H1 (cell line): Measurements from ENCODE around the gene LEFTY1. TPM values are rescaled to one million over a fixed set of nuclear protein-coding genes. Genes with fewer than 3 reads are reported as not detected.
A peak's percentile ranks its signal among the peaks of the same experiment; 100 is the strongest.

Experiments
- CTCF ChIA-PET: fragments of 300-600 bp; sonication (Branson Sonifier 250); formaldehyde crosslinking; loops from one replicate; lab custom pipeline; 2021; ENCODE audit not compliant: partially characterized antibody; lab: Charles Lee
- POLR2A ChIA-PET: fragments of 300-600 bp; sonication (Branson Sonifier 250); formaldehyde crosslinking; loops from one replicate; lab custom pipeline; 2021; ENCODE audit warnings: inconsistent platforms; ENCODE audit not compliant: partially characterized antibody; lab: Charles Lee
- DNase-seq, 2 experiments: peaks; one replicate each; pipeline versions ENCODE4 v3.0.0 to v3.0.0-alpha.2; 2010 to 2022; ENCODE audit warnings: low spot score in 2 of 2, low read depth in 1 of 2, mixed read lengths in 1 of 2
- FAIRE-seq: peaks from 2 replicates; lab custom pipeline; 2011; peaks lifted over from hg19 to GRCh38; lab: Jason Lieb, UNC
- H2AFZ ChIP-seq: 2 replicates; pipeline ENCODE4 v1.8.1; 2012; ENCODE audit warnings: low read length, inconsistent platforms
- H2AK5ac ChIP-seq: 2 replicates; pipeline ENCODE4 v1.6.1; 2013; ENCODE audit warnings: low read depth, low read length
- H2BK120ac ChIP-seq: replicated peaks from 2 replicates; pipeline ENCODE3; 2013; ENCODE audit warnings: low read depth, low read length, inconsistent platforms
- H2BK12ac ChIP-seq: 2 replicates; pipeline ENCODE4 v1.6.1; 2013; ENCODE audit warnings: low read depth, low read length
- H2BK15ac ChIP-seq: 2 replicates; pipeline ENCODE4 v1.6.1; 2013; ENCODE audit warnings: low read length
- H2BK20ac ChIP-seq: 2 replicates; pipeline ENCODE4 v1.6.1; 2013; ENCODE audit warnings: low read length
- H2BK5ac ChIP-seq: 2 replicates; pipeline ENCODE4 v1.6.1; 2013; ENCODE audit warnings: low read depth, low read length
- H3K14ac ChIP-seq: 2 replicates; pipeline ENCODE4 v1.6.1; 2013; ENCODE audit warnings: inconsistent platforms; ENCODE audit not compliant: insufficient read length
- H3K18ac ChIP-seq: 2 replicates; pipeline ENCODE4 v1.6.1; 2013; ENCODE audit warnings: low read length; ENCODE audit errors: extremely low read depth
- H3K23ac ChIP-seq: 2 replicates; pipeline ENCODE4 v1.6.1; 2013; ENCODE audit warnings: inconsistent platforms; ENCODE audit not compliant: insufficient read length
- H3K23me2 ChIP-seq: 2 replicates; pipeline ENCODE4 v1.6.1; 2013; ENCODE audit warnings: low read depth, low read length
- H3K27ac ChIP-seq: 2 replicates; pipeline ENCODE4 v1.6.1; 2011; ENCODE audit warnings: low read depth, low read length, inconsistent platforms
- H3K27me3 ChIP-seq, 4 experiments: replicated peaks in 1 of 4; 1 replicate in 1 of 4; 2 replicates in 3 of 4; pipeline versions ENCODE4 v1.6.1 to v1.8.1; 2011 to 2013; ENCODE audit warnings: low read length in 3 of 4, mild to moderate bottlenecking in 3 of 4, inconsistent platforms in 2 of 4, mixed read lengths in 2 of 4, moderate library complexity in 1 of 4; ENCODE audit not compliant: control insufficient read depth in 3 of 4, insufficient read depth in 3 of 4; ENCODE audit errors: extremely low read depth in 1 of 4
- H3K36me3 ChIP-seq, 4 experiments: 2 replicates each; pipeline versions ENCODE4 v1.6.1 to v1.8.1; 2011 to 2013; ENCODE audit warnings: mild to moderate bottlenecking in 4 of 4, low read length in 3 of 4, moderate library complexity in 2 of 4, control low read depth in 1 of 4, inconsistent platforms in 1 of 4; ENCODE audit not compliant: insufficient read depth in 4 of 4, control insufficient read depth in 2 of 4
- H3K4ac ChIP-seq: replicated peaks from 2 replicates; pipeline ENCODE3; 2013; ENCODE audit warnings: low read length, low read depth, mixed read lengths, inconsistent platforms; ENCODE audit not compliant: insufficient read length
- H3K4me1 ChIP-seq, 4 experiments: replicated peaks in 1 of 4; 1 replicate in 1 of 4; 2 replicates in 3 of 4; pipeline versions ENCODE4 v1.6.1 to v1.8.1; 2011 to 2013; ENCODE audit warnings: low read length in 3 of 4, inconsistent platforms in 2 of 4, mixed read lengths in 1 of 4; ENCODE audit not compliant: insufficient read depth in 4 of 4, control insufficient read depth in 3 of 4
- H3K4me2 ChIP-seq, 2 experiments: 2 replicates each; pipeline versions ENCODE4 v1.6.1 to v1.8.1; 2011 to 2013; ENCODE audit warnings: low read depth in 2 of 2, low read length in 2 of 2, control low read depth in 1 of 2, inconsistent platforms in 1 of 2, mild to moderate bottlenecking in 1 of 2; ENCODE audit not compliant: insufficient read depth in 1 of 2
- H3K4me3 ChIP-seq, 4 experiments: fragments of 200-600, 300-600 bp in 1 of 4; sonication (generic), shearing (Covaris generic), sonication (Bioruptor Twin) in 1 of 4; 2 replicates each; pipeline versions ENCODE4 v1.5.1 to v1.8.1; 2011 to 2016; ENCODE audit warnings: low read length in 4 of 4, low read depth in 3 of 4, control low read depth in 2 of 4, inconsistent platforms in 2 of 4, mild to moderate bottlenecking in 2 of 4, mixed read lengths in 1 of 4, moderate library complexity in 1 of 4; ENCODE audit not compliant: insufficient read depth in 2 of 4; ENCODE audit errors: extremely low read depth in 1 of 4
- H3K56ac ChIP-seq: replicated peaks from 2 replicates; pipeline ENCODE3; 2013; ENCODE audit warnings: low read depth, mild to moderate bottlenecking, mixed read lengths, low read length, inconsistent platforms; ENCODE audit not compliant: insufficient read length
- H3K79me1 ChIP-seq: 2 replicates; pipeline ENCODE4 v1.6.1; 2013; ENCODE audit warnings: low read depth, low read length, control low read depth
- H3K79me2 ChIP-seq, 2 experiments: 2 replicates each; pipeline versions ENCODE4 v1.6.1 to v1.8.1; 2012 to 2013; ENCODE audit warnings: low read length in 2 of 2, mild to moderate bottlenecking in 2 of 2, inconsistent platforms in 1 of 2; ENCODE audit not compliant: insufficient read depth in 2 of 2, control insufficient read depth in 1 of 2
- H3K9ac ChIP-seq, 4 experiments: replicated peaks in 1 of 4; 1 replicate in 1 of 4; 2 replicates in 3 of 4; pipeline versions ENCODE4 v1.6.1 to v1.8.1; 2011 to 2013; ENCODE audit warnings: low read depth in 3 of 4, low read length in 3 of 4, control low read depth in 2 of 4, mild to moderate bottlenecking in 2 of 4, moderate library complexity in 2 of 4, inconsistent platforms in 1 of 4; ENCODE audit errors: extremely low read depth in 1 of 4
- H3K9me3 ChIP-seq, 2 experiments: 2 replicates each; pipeline versions ENCODE4 v1.6.1 to v1.8.1; 2012 to 2013; ENCODE audit warnings: mild to moderate bottlenecking in 2 of 2, moderate library complexity in 2 of 2, control low read depth in 1 of 2, inconsistent platforms in 1 of 2, low read depth in 1 of 2, low read length in 1 of 2, mixed read lengths in 1 of 2; ENCODE audit not compliant: insufficient read depth in 2 of 2
- H4K20me1 ChIP-seq, 2 experiments: replicated peaks in 1 of 2; 2 replicates each; pipeline versions ENCODE3 to v1.8.1; 2011 to 2013; ENCODE audit warnings: inconsistent platforms in 2 of 2, low read length in 2 of 2, mild to moderate bottlenecking in 1 of 2; ENCODE audit not compliant: insufficient read depth in 2 of 2, control insufficient read depth in 1 of 2
- H4K5ac ChIP-seq: 2 replicates; pipeline ENCODE4 v1.6.1; 2013; ENCODE audit warnings: low read length, low read depth, mixed read lengths, inconsistent platforms; ENCODE audit not compliant: insufficient read length
- H4K8ac ChIP-seq: 2 replicates; pipeline ENCODE4 v1.8.0; 2013; ENCODE audit warnings: mild to moderate bottlenecking, moderate library complexity, low read length, inconsistent platforms; ENCODE audit not compliant: insufficient read depth; ENCODE audit errors: extremely low read depth
- H4K91ac ChIP-seq: replicated peaks from 2 replicates; pipeline ENCODE3; 2013; ENCODE audit warnings: low read length, mixed read lengths, inconsistent platforms; ENCODE audit not compliant: insufficient read length
- CREB1 ChIP-seq: IDR thresholded peaks from 2 replicates; pipeline ENCODE4 v1.6.1; 2012; ENCODE audit warnings: inconsistent platforms
- CTBP2 ChIP-seq: IDR thresholded peaks from 2 replicates; pipeline ENCODE4 v1.7.0; 2011; ENCODE audit warnings: borderline replicate concordance, mild to moderate bottlenecking, moderate library complexity, mixed read lengths, low read length; ENCODE audit not compliant: insufficient read depth, insufficient read length
- JUN ChIP-seq: IDR thresholded peaks from 2 replicates; pipeline ENCODE4 v1.6.1; 2011; ENCODE audit warnings: low read depth, mild to moderate bottlenecking, improper control_type of control experiment, low read length
- KDM1A ChIP-seq: fragments of 200-600, 300-600 bp; sonication (generic); IDR thresholded peaks from 2 replicates; pipeline ENCODE4 v1.7.1; 2016; ENCODE audit warnings: mild to moderate bottlenecking, low read length, borderline replicate concordance
- NANOG ChIP-seq: IDR thresholded peaks from 2 replicates; pipeline ENCODE4 v1.6.1; 2011; ENCODE audit warnings: low read length, low read depth, mild to moderate bottlenecking, inconsistent platforms; ENCODE audit not compliant: insufficient read depth, poor library complexity, severe bottlenecking
- RFX5 ChIP-seq: IDR thresholded peaks from 2 replicates; pipeline ENCODE4 v1.6.1; 2011; ENCODE audit warnings: low read depth, low read length, improper control_type of control experiment, borderline replicate concordance
- RNF2 ChIP-seq: fragments of 200-900, 300-1000 bp; sonication (generic); IDR thresholded peaks from 2 replicates; pipeline ENCODE4 v1.7.1; 2016; ENCODE audit warnings: borderline replicate concordance, low read depth, mild to moderate bottlenecking, antibody characterized with exemption, low read length; ENCODE audit not compliant: poor library complexity, severe bottlenecking; ENCODE audit errors: missing control alignments
- TBP ChIP-seq: IDR thresholded peaks from 2 replicates; pipeline ENCODE4 v1.6.1; 2011; ENCODE audit warnings: low read depth, low read length, improper control_type of control experiment
- USF2 ChIP-seq: IDR thresholded peaks from 2 replicates; pipeline ENCODE4 v1.6.1; 2011; ENCODE audit warnings: low read length, improper control_type of control experiment
- whole genome bisulfite sequencing, 2 experiments: shearing (Covaris generic) in 1 of 2; methylation state at CpG; one replicate each; pipeline versions ENCODE4 v1.1.6 to v1.1.7; 2013 to 2015; ENCODE audit warnings: low lambda C conversion rate in 2 of 2, mixed read lengths in 2 of 2, inconsistent platforms in 1 of 2, low coverage in 1 of 2, missing lambda C conversion rate in 1 of 2; ENCODE audit not compliant: insufficient replicate concordance in 2 of 2, insufficient coverage in 1 of 2, insufficient read length in 1 of 2; ENCODE audit errors: extremely low coverage in 1 of 2, missing lambda C conversion rate in 1 of 2; 5-methylcytosine and 5-hydroxymethylcytosine counted together
- polyA plus RNA-seq, 7 experiments: library from polyadenylated mRNA; depleted of rRNA in 3 of 7; stranded (reverse) in 5 of 7; unstranded in 2 of 7; fragments of >200 nt in 5 of 7; fragments of 200-250 nt in 2 of 7; gene quantifications; 1 replicate in 5 of 7; 2 replicates in 1 of 7; 4 replicates in 1 of 7; pipeline versions ENCODE4 v1.2.1 to v1.2.3, GENCODE V29; 2011 to 2013; ENCODE audit warnings: missing spikeins in 2 of 7, mixed read lengths in 2 of 7
- total RNA-seq: library from RNA; stranded (reverse); fragmentation: NEBNext Ultra II Directional; extraction: Animal tissue kit (Norgen Biotek cat#: 25700); gene quantifications from 2 replicates; pipeline ENCODE4 v1.2.1, GENCODE V29; 2021

Gene LEFTY1
- total and polyA plus RNA-seq, 2 of the 8 experiments (the other 6 are each of a cell fraction or from before 2014, with no cell fraction given): 4.5 to 11.7 TPM

DNA sequence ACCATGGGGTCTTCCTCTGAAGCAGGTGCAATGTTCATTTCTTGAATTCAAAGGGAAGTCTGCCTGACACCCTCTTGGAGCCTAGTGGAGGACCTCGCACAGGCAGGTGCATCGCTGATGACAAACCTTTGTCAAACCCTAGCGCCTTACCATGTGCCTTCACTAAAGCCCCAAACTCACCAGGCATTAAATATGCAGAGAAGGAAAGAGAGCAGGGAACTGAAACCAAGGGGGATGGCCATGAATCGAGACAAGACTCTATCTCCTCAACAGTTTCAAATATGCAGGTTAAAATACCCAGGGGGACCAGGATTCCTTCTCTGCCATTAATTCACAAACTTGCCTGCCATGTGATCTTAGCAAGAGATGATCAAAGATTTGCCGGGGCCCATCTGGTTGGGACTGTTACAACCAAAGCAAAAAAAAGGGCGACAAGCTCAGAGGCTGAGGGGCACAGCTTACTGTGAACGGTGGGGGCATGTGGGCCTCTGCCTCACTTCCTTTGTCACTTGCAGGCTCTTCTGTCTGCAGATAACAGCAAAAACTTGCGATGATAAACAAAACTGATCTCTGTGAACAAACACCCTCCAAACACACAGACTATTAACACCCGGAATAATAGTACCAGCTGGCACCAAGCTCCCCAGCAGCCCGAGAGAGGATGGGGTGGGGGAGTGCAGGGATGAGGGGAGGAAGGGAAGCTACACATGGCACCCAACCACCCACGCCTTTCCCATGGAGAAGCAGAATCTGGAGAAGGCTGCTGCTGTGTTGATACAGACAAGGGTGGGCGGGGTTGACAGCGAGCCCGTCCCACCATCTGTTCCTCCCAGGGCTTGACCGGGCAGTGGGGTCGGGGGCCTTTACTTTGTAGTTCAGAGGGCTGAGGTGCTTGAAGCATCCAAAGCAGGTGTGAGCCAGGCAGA is 40.7 kb downstream of the LEFTY1 start:
- Histone ChIP-seq H3K23me2 (no peaks in the 10 kb centered on the region), H3K4ac (no peak overlapping the region), H2BK120ac (no peak overlapping the region), H2BK15ac (no peak overlapping the region), H2AK5ac (no peak overlapping the region), H4K91ac (no peak overlapping the region), H3K36me3 (peaks cover 3 to 27% (median 7%) of the 10 kb centered on the region in 4 experiments; a peak in 6 of 8 replicates), H4K5ac (no peak overlapping the region), H3K4me3 (no peak overlapping the region), H4K20me1 (peaks cover 4 to 8% of the 10 kb centered on the region in 2 experiments), H2BK12ac (no peak overlapping the region), H3K79me2 (no peaks in the 10 kb centered on the region), H3K79me1 (no peaks in the 10 kb centered on the region; the same call in 1 of the 2 replicates), H3K23ac (no peak overlapping the region), H3K18ac (no peak overlapping the region), H3K27me3 (no peaks in the 10 kb centered on the region; a peak in 1 of 7 replicates), H2BK5ac (no peak overlapping the region; the same call in 1 of the 2 replicates), H3K56ac (no peak overlapping the region), H2AFZ (no peak overlapping the region), H3K9ac (no peak overlapping the region), H2BK20ac (no peak overlapping the region), H4K8ac (peak overlapping the region; percentile 8; the same call in 1 of the 2 replicates), H3K9me3 (peaks cover 2 to 10% of the 10 kb centered on the region in 2 experiments; a peak in 3 of 4 replicates), H3K4me1 (peaks cover 0 to 8% (median 4%) of the 10 kb centered on the region in 4 experiments; a peak in 5 of 7 replicates), H3K4me2 (no peak overlapping the region), H3K27ac (no peak overlapping the region), H3K14ac (no peak overlapping the region)
- FAIRE-seq (no peak), DNase-seq (no peak)
- ChIA-PET POLR2A (interaction anchor here (1.0 to 1.6 kb wide), 2 partner anchors 11 to 380 kb away, joined by 3 to 4 read pairs; no protein-coding TSS in a partner anchor), CTCF (interaction anchor here (0.7 to 3.7 kb wide), 7 partner anchors 30 to 372 kb away, joined by 3 to 21 read pairs (median 3); no protein-coding TSS in a partner anchor)
- 92% methylated on average over 16 of the region's 16 CpGs; no CpG with 5 or more reads in 1 of the 2 experiments for WGBS, 2 experiments
- TF ChIP-seq RNF2 (no peak), KDM1A (no peak), CREB1 (no peak), JUN (no peak), USF2 (no peak), RFX5 (no peak), NANOG (no peak), TBP (no peak), CTBP2 (no peak)
